Esophagus mucosa (tissue), 1 donor: ENCODE measurements around the gene TMEM35A. TPM values are rescaled to one million over a fixed set of nuclear protein-coding genes. Genes with fewer than 3 reads are reported as not detected.
"Not testable (repeated sequence)": the region's sequence is repeated elsewhere in the genome, so short reads cannot be mapped to it uniquely, and the experiment has no call there.

Experiments
- ATAC-seq: fragments of 200-7000 bp; cut with Tn5 transposase; one replicate; pipeline ENCODE4 v1.9.1; 2020
- total RNA-seq: library from RNA; stranded (reverse); gene quantifications from one replicate; pipeline ENCODE4 v1.2.4, GENCODE V29; 2023
- donor health status: DM: yes; HTN: yes; CAD: no.

The TMEM35A gene, protein sequence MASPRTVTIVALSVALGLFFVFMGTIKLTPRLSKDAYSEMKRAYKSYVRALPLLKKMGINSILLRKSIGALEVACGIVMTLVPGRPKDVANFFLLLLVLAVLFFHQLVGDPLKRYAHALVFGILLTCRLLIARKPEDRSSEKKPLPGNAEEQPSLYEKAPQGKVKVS
- 1.1 TPM for total RNA-seq

GRCh38 chrX:101078716-101079598, at the start of gene TMEM35A:
Gene TMEM35A, plus strand, starts transcription at chrX:101078879. Its CDS starts 124 bp downstream, at chrX:101079003.
- peak; percentile 32 for ATAC-seq

GRCh38 chrX:101029665-101030064, 49.0 kb upstream of the TMEM35A start:
- ATAC-seq: no peak

GRCh38 chrX:101037231-101037630, 41.4 kb upstream of the TMEM35A start:
- ATAC-seq: no peak

- no peak for ATAC-seq
These were observed 38.5 kb upstream of the TMEM35A start for GRCh38 chrX:101040197-101040596.

- no peak for ATAC-seq
These were observed 27.5 kb upstream of the TMEM35A start for GRCh38 chrX:101051153-101051548.

- peak; percentile 95 for ATAC-seq
These were observed 27.0 kb upstream of the TMEM35A start, which contains the start of gene TRMT2B for GRCh38 chrX:101051549-101052302. Gene TRMT2B, minus strand, starts transcription at chrX:101052111. Its CDS starts 9,822 bp downstream, at chrX:101042289.

DNA sequence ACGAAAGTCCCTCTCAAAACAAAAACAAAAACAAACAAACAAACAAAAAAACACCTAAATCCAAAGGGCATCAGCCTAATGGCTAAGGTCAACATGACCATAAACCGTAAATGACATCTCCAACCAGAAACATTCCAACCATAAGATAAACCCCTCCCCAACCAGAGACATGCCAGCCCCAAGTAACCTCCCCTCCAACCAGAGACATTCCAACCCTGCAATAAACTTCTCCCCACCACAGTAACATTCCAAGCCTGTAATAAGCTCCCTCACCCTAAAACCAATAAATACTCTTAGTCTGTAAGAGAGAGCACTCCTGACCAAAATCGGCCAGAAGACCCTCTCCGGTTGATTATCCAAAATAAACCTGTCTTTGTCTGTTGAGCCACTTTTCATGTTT, 22.1 kb upstream of the TMEM35A start:
- not testable (repeated sequence) for ATAC-seq

DNA sequence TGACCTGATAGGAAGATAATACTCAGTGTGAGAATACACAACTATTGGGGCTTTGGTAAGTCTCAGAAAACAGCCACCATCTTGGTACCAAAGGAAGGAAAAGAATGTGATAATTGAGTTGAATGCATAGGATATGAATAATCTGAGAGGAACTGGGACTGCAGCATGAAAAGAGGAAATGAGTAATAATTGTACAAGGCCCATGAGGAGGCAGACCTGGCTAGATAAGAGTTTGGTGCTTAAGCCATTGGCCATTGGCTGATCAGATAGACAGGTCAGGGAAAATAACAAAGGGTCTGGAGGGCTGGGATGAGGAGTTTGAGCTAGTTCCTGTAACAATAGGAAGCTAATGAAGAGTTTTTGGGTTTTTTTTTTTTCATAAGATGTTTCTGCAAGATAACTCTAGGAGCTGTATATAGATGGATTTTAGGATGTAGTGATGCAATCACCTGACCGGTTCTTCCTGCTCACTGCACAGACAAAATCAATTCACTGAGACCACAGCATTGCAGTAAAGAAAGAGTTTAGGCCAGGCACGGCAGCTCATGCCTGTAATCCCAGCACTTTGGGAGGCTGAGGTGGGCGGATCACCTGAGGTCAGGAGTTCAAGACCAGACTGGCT, 21.5 kb upstream of the TMEM35A start:
- peak; percentile 52 for ATAC-seq

GRCh38 chrX:101062176-101062575, 16.5 kb upstream of the TMEM35A start:
- no peak for ATAC-seq

DNA sequence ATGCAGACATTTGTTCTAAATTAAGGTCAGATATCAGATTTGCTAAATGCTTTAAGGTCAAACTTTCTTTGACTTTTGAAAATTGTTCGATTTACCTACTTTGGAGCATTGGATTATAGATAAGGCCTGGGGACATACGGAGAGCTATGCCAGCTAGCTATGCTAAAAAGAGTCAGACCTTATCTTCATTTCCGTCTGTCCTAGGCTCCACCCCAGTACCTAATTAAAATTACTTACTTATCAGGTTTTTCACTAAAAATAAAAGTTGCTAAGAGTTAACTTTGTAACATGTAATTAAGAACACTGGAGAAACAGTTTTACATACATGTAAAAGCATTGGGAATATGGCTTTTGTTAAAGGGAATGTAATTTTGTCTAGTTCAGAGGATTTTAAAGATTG, 7.1 kb upstream of the TMEM35A start:
- no peak for ATAC-seq

DNA sequence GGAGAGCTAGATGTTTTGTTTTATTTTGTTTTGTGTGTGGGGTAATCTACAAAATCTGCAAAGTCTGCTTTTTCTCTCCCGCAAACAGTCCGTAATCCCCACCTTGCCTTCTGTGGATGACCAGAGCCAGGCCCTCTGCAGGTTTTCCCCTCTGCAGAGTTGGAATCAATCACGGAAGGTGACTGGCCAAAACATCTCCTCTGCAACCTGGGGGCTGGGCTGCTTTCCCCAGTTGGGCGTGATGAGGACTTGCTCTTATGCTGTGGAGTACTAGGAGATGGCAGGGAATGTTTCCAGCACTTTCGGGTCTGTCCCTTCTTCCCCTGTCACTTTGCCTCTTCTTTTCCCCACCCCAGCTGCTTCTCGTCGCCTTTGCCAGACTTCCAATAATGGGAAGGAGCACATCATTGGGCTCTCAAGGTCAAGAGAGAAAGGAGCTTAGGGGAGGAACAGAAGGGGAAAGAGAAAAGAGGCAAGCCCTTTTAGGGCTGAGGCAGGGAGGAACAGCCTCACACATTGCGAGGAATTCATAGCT, 1.1 kb downstream of the TMEM35A start:
- ATAC-seq: no peak

DNA sequence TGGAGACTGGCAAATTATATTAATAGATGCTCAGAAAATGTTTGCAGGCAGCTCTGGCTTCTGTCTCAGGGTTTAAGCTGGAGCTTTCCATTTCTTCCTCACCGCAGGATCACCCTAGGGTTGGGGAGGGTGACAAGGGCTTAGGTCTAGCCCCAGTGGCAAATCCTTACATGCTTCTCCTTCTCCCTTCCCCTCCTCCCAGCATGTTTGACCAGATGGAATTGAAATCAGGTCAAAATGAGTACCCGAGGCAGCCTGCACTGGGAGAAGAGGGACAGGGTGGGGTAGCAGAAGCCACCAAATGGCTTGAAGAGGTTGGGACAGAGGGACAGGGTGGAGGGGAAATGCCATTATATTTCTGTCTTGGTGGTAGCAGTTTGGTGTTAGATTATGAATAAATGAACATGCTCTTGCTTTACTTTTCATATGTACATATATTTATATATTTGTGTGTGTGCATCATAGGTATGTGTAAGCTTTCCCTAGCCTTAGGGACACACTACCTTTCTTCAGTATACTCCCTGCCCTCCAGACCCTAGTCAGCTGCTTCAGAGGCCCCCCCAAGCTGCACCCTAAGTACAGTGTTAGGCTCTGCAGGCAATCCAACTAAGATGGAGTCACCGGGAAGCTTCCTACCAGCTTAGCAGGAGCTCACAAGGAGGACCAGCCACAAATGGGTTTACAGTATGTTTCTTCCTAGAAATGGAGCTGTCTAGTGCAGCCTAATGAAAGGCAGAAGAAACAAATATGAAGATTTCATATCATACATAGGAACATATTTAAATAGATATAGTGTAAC, 1.8 kb downstream of the TMEM35A start:
- ATAC-seq: no peak

DNA sequence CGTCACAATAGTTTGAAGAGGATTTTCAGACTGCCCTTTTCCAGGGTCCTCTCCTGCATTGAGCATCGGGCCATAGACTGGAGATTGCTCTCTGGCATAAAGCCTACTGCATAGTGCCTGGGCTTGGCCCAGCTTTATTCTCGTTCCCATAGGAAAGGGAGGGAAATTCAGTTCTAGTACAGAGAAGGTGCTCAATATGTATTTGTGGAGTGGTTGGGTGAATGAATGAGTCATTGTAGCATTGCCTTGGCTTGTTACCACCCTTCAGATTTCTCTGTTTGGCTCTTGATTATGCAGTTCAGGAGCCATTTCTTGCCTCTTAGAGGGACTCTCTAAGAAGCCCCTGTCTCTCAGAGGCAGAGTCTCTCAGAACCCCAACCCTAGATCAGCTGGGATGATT, 2.6 kb downstream of the TMEM35A start:
- ATAC-seq: peak; percentile 48

DNA sequence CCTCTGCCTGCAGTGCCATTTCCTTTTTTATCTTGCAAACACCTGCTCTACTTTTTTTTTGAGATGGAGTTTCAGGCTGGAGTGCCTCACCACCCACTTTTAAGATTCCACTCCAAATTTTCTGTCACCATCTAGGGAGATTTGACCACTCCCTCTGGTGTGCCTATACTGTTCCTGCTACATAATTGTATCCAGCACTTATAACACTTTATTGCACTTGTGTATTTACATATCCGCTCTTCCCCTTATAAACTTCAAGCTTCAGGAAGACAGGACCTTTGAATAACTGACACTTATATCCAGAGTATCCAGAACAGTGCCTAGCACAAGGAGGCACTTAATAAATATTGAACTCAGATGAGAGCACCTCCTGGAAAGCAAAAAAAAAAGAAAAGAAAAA, 13.1 kb downstream of the TMEM35A start:
- ATAC-seq: no peak

GRCh38 chrX:101097546-101098453, 19.1 kb downstream of the TMEM35A start, which contains the start of gene CENPI:
Gene CENPI, plus strand, starts transcription at chrX:101098204. Its CDS starts 2,867 bp downstream, at chrX:101101071.
- peak; percentile 100 for ATAC-seq

DNA sequence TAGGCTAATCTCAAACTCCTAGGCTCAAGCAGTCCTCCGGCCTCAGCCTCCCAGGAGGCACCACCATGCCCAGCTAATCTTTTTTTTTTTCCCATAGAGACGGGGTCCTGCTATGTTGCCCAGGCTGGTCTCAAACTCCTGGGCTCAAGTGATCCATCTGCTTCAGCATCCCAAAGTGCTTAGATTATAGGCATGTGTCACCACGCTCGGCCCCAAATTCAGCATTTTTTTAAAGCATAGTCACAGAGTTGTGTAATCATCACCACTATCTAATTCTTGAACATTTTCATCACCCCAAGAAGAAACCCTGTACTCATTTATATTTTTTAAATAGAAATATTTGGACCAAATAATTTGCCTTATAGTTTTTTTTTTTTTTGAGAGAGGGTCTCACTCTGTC, 29.6 kb downstream of the TMEM35A start:
- no peak for ATAC-seq

DNA sequence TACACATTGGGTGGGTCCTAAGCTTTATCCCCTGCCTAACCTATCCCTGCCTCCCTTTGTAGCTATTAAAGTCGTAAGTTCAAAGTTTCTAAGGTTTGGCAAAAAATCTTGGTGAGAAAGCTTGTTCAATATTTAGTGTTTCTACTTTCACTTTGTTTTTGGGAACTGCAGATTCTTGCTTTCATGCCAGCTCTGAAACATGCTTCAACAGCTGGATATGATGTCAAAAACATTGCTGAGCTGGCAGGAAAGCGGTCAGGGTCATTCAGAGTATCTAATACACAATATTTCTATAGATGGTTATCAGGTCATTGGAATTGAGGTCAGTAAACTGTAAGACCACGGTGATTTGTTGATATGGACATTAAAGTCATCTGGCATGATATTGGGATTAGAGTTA, 39.0 kb downstream of the TMEM35A start:
- no peak for ATAC-seq

DNA sequence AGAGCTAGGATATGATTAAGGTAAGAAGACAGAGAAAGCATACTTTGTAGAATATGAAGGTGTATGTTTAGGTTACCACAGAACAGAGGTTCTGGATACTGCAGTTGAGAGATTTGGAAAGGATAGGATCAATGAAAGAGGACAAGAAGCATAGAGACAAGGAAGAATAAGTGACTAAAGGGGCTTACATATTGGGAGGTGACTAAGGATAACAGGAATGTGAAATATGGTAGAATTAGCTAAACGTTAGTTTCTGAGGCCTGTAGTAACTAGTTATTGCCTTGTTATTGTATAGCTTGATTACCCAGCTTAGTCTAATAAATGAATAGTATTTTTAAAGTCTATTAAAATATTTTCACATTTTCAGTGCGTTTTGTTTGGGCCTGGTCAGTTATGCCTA, 57.6 kb downstream of the TMEM35A start:
- no peak for ATAC-seq
